SK-N-SH treated with all-trans-retinoic acid at 6 μM for 48 hours (cell line): ENCODE measurements around the gene HOXD1.

Experiments
- ATAC-seq: fragments of 200-7000 bp; cut with Tn5 transposase; 3 replicates; pipeline ENCODE4 v1.9.1; 2020; ENCODE audit warnings: mild to moderate bottlenecking, moderate library complexity
- ARNTL ChIP-seq: fragments of 450-650 bp; formaldehyde crosslinking; IDR thresholded peaks from 2 replicates; pipeline ENCODE4 v1.5.0; 2020; ENCODE audit warnings: low read depth, mild to moderate bottlenecking, moderate library complexity, borderline replicate concordance
- BACH2 ChIP-seq: fragments of 250-450 bp; sonication (Bioruptor Pico); IDR thresholded peaks from 2 replicates; pipeline ENCODE4 v1.9.0; 2021; ENCODE audit warnings: mild to moderate bottlenecking, borderline replicate concordance
- CSDC2 ChIP-seq: fragments of 250-450 bp; sonication (Bioruptor Pico); IDR thresholded peaks from 2 replicates; pipeline ENCODE4 v1.5.0; 2020; ENCODE audit warnings: mild to moderate bottlenecking, moderate library complexity
- CSRNP3 ChIP-seq: fragments of 250-450 bp; sonication (Bioruptor Pico); IDR thresholded peaks from 2 replicates; pipeline ENCODE4 v1.5.1; 2021; ENCODE audit warnings: mild to moderate bottlenecking, moderate library complexity
- ESRRG ChIP-seq: fragments of 250-450 bp; sonication (Bioruptor Pico); IDR thresholded peaks from 2 replicates; pipeline ENCODE4 v1.6.1; 2021; ENCODE audit warnings: mild to moderate bottlenecking
- GLIS3 ChIP-seq: fragments of 250-450 bp; sonication (Bioruptor Pico); IDR thresholded peaks from 2 replicates; pipeline ENCODE4 v1.5.0; 2020; ENCODE audit warnings: mild to moderate bottlenecking, moderate library complexity
- OSR1 ChIP-seq: fragments of 250-450 bp; sonication (Bioruptor Pico); IDR thresholded peaks from 2 replicates; pipeline ENCODE4 v1.8.0; 2022; ENCODE audit warnings: moderate library complexity, mild to moderate bottlenecking, inconsistent platforms
- PATZ1 ChIP-seq: fragments of 250-450 bp; sonication (Bioruptor Pico); IDR thresholded peaks from 2 replicates; pipeline ENCODE4 v1.8.0; 2020; ENCODE audit warnings: mild to moderate bottlenecking, moderate library complexity, borderline replicate concordance
- POU6F1 ChIP-seq: fragments of 250-450 bp; sonication (Bioruptor Pico); IDR thresholded peaks from 2 replicates; pipeline ENCODE4 v1.8.0; 2021; ENCODE audit warnings: low read depth, mild to moderate bottlenecking, moderate library complexity, borderline replicate concordance
- PPARA ChIP-seq: fragments of 250-450 bp; sonication (Bioruptor Pico); IDR thresholded peaks from 2 replicates; pipeline ENCODE4 v1.5.0; 2020; ENCODE audit warnings: mild to moderate bottlenecking, borderline replicate concordance
- RARB ChIP-seq: fragments of 250-450 bp; sonication (Bioruptor Pico); IDR thresholded peaks from 2 replicates; pipeline ENCODE4 v1.8.0; 2021; ENCODE audit warnings: mild to moderate bottlenecking, moderate library complexity
- SNAI2 ChIP-seq: fragments of 250-450 bp; sonication (Bioruptor Pico); IDR thresholded peaks from 2 replicates; pipeline ENCODE4 v1.5.0; 2020; ENCODE audit warnings: mild to moderate bottlenecking, moderate library complexity
- TCF4 ChIP-seq: fragments of 250-450 bp; sonication (Bioruptor Pico); IDR thresholded peaks from 2 replicates; pipeline ENCODE4 v1.8.0; 2021; ENCODE audit warnings: mild to moderate bottlenecking, moderate library complexity, borderline replicate concordance
- TOX ChIP-seq: fragments of 250-450 bp; sonication (Bioruptor Pico); IDR thresholded peaks from 2 replicates; pipeline ENCODE4 v1.8.0; 2021; ENCODE audit warnings: mild to moderate bottlenecking, moderate library complexity, borderline replicate concordance
- TSHZ2 ChIP-seq: fragments of 250-450 bp; sonication (Bioruptor Pico); IDR thresholded peaks from 2 replicates; pipeline ENCODE4 v1.5.0; 2020; ENCODE audit warnings: mild to moderate bottlenecking, moderate library complexity
- ZC3H10 ChIP-seq: fragments of 250-450 bp; sonication (Bioruptor Pico); IDR thresholded peaks from 2 replicates; pipeline ENCODE4 v1.5.1; 2021; ENCODE audit warnings: mild to moderate bottlenecking, moderate library complexity
- ZFP3 ChIP-seq: fragments of 250-450 bp; sonication (Bioruptor Pico); IDR thresholded peaks from 2 replicates; pipeline ENCODE4 v1.5.0; 2020; ENCODE audit warnings: mild to moderate bottlenecking, moderate library complexity
- ZFP30 ChIP-seq: fragments of 450-650 bp; formaldehyde crosslinking; IDR thresholded peaks from 2 replicates; pipeline ENCODE4 v1.5.0; 2022; ENCODE audit warnings: mild to moderate bottlenecking, moderate library complexity
- ZNF70 ChIP-seq: fragments of 450-650 bp; formaldehyde crosslinking; IDR thresholded peaks from 2 replicates; pipeline ENCODE4 v1.5.0; 2020; ENCODE audit warnings: mild to moderate bottlenecking, moderate library complexity
- ZNF8 ChIP-seq: fragments of 450-650 bp; formaldehyde crosslinking; IDR thresholded peaks from 2 replicates; pipeline ENCODE4 v1.5.0; 2020; ENCODE audit warnings: mild to moderate bottlenecking, moderate library complexity

The HOXD1 gene

GRCh38 chr2:176187899-176188773 lies at the start of gene HOXD1:
HOXD1 (plus strand) TSS chr2:176188668; CDS start chr2:176188802, 134 bp downstream.
- ATAC-seq = peak; percentile 91

GRCh38 chr2:176138923-176139660 lies 49.4 kb upstream of the HOXD1 start:
- ATAC-seq = no peak
- TF ChIP-seq SNAI2 (no peak), GLIS3 (no peak), OSR1 (no peak)

More at GRCh38 chr2:176187899-176188773, at the start of gene HOXD1:
- TF ChIP-seq RARB (CRISPR knock-in tag) (no peak), POU6F1 (no peak), ESRRG (CRISPR knock-in tag) (no peak), ZC3H10 (CRISPR knock-in tag) (no peak), ZFP30 (no peak), OSR1 (no peak), BACH2 (CRISPR knock-in tag) (no peak), ZNF70 (no peak), PPARA (CRISPR knock-in tag) (no peak), TOX (CRISPR knock-in tag) (no peak), ZFP3 (no peak), GLIS3 (no peak), ZNF8 (CRISPR knock-in tag) (no peak)

GRCh38 chr2:176139661-176140512 lies 48.6 kb upstream of the HOXD1 start:
- TF ChIP-seq RARB (CRISPR knock-in tag) = no peak
- no peak for TF ChIP-seq TSHZ2 (CRISPR knock-in tag)
- no peak for TF ChIP-seq TOX (CRISPR knock-in tag)
- no peak for TF ChIP-seq GLIS3
- TF ChIP-seq PPARA (CRISPR knock-in tag) = no peak
- no peak for TF ChIP-seq ZC3H10 (CRISPR knock-in tag)
- no peak for TF ChIP-seq SNAI2
- no peak for TF ChIP-seq BACH2 (CRISPR knock-in tag)
- no peak for TF ChIP-seq CSRNP3
- no peak for TF ChIP-seq ARNTL
- ATAC-seq = peak; percentile 7

- ATAC-seq = peak; percentile 81
These were observed 47.8 kb upstream of the HOXD1 start for GRCh38 chr2:176140513-176141317.

More at GRCh38 chr2:176140513-176141317, 47.8 kb upstream of the HOXD1 start:
- no peak for TF ChIP-seq CSDC2 (CRISPR knock-in tag)
- no peak for TF ChIP-seq PATZ1 (CRISPR knock-in tag)
- TF ChIP-seq ZNF70 = no peak
- TF ChIP-seq POU6F1 = no peak
- TF ChIP-seq TCF4 (CRISPR knock-in tag) = no peak
- no peak for TF ChIP-seq ZFP3
- no peak for TF ChIP-seq RARB (CRISPR knock-in tag)
- no peak for TF ChIP-seq ZFP30
